Sigmoid colon (tissue), 4 donors: ENCODE results near the gene MOB3B.

ENCODE experiments used
- CTCF ChIP-seq, 4 experiments: fragments of 450-650 bp in 3 of 4; fragments of 200-600 bp in 1 of 4; IDR thresholded peaks; one replicate each; pipeline ENCODE4 v1.5.1; 2016 to 2019; ENCODE audit warnings: antibody characterized with exemption in 4 of 4, mild to moderate bottlenecking in 3 of 4, moderate library complexity in 2 of 4
- EP300 ChIP-seq, 4 donors: sonication (generic); formaldehyde crosslinking; IDR thresholded peaks; one replicate each; pipeline ENCODE4 v1.6.1; 2017; ENCODE audit warnings: antibody characterized with exemption in 4 of 4
- POLR2AphosphoS5 ChIP-seq, 4 donors: sonication (generic); formaldehyde crosslinking; IDR thresholded peaks; one replicate each; pipeline ENCODE4 v1.6.1; 2017; ENCODE audit warnings: antibody characterized with exemption in 4 of 4

DNA sequence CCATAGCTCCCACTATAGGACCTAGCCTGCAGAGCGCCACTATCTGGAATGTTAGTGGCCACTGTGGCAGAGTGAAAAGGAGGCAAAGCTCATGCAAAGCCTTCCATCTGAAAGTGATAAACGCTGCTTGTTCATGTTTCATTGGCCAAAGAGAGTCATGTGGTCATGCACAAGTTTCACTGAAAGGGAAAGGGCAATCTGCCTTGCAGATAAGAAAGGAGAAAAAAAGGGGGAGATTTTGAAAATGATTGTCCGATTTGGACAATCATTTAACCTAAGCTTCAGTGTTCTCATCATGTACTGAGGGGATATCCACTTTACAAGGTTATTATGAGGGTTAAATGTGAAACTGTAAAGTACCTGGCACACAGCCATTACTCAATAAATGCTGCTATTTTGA, 9.0 kb upstream of the MOB3B start:
- no peak for TF ChIP-seq EP300 (IDR thresholded peaks at IDR 0.05)
- no peak for TF ChIP-seq CTCF (IDR thresholded peaks at IDR 0.05)
- TF ChIP-seq POLR2AphosphoS5 (IDR thresholded peaks at IDR 0.05) = no peak
